IMR-90 (cell line): ENCODE data around the gene TMEM131L. TPM values are rescaled to one million over a fixed set of nuclear protein-coding genes. Genes with fewer than 3 reads are reported as not detected.

Experiments
- ATAC-seq: fragments of 200-7000 bp; cut with Tn5 transposase; 2 replicates; pipeline ENCODE4 v1.9.1; 2020; ENCODE audit warnings: low read depth, mild to moderate bottlenecking, moderate library complexity
- BruUV-seq: library from RNA; stranded (reverse); fragments of 400-500 nt; replicated peaks from 2 replicates; lab custom pipeline; 2021; lab: Mats Ljungman, UMichigan
- CTCF ChIA-PET: fragments of 300-600 bp; formaldehyde crosslinking; extraction: SDS; loops from one replicate; lab custom pipeline; 2021; ENCODE audit warnings: antibody characterized with exemption; lab: Yijun Ruan, JAX
- POLR2A ChIA-PET: fragments of 300-600 bp; sonication (Branson Sonifier 250); formaldehyde crosslinking; loops from one replicate; lab custom pipeline; 2022; ENCODE audit warnings: antibody characterized with exemption; ENCODE audit not compliant: unreplicated experiment; lab: Charles Lee
- DNase-seq: peaks from one replicate; pipeline ENCODE4 v3.0.0; 2013
- H2AFZ ChIP-seq: replicated peaks from 2 replicates; pipeline ENCODE3; 2013; ENCODE audit warnings: low read length, mild to moderate bottlenecking; ENCODE audit not compliant: poor library complexity
- H2AK5ac ChIP-seq: 2 replicates; pipeline ENCODE4 v1.6.1; 2013; ENCODE audit warnings: low read depth, low read length, inconsistent platforms
- H2AK9ac ChIP-seq: replicated peaks from 2 replicates; pipeline ENCODE3; 2013; ENCODE audit warnings: mild to moderate bottlenecking, low read depth, low read length, moderate library complexity; ENCODE audit not compliant: poor library complexity
- H2BK120ac ChIP-seq: 2 replicates; pipeline ENCODE4 v1.6.1; 2013; ENCODE audit warnings: low read depth, low read length, inconsistent platforms
- H2BK15ac ChIP-seq: 3 replicates; pipeline ENCODE4 v1.6.1; 2013; ENCODE audit warnings: low read depth, low read length, inconsistent platforms
- H2BK20ac ChIP-seq: 2 replicates; pipeline ENCODE4 v1.6.1; 2013; ENCODE audit warnings: low read depth, mild to moderate bottlenecking, inconsistent platforms, low read length, moderate library complexity
- H2BK5ac ChIP-seq: 2 replicates; pipeline ENCODE4 v1.6.1; 2013; ENCODE audit warnings: mild to moderate bottlenecking, low read depth, low read length, inconsistent platforms; ENCODE audit not compliant: poor library complexity, severe bottlenecking
- H3K14ac ChIP-seq: replicated peaks from 2 replicates; pipeline ENCODE4 v1.6.1; 2013; ENCODE audit warnings: low read depth, low read length, inconsistent platforms
- H3K18ac ChIP-seq: 2 replicates; pipeline ENCODE4 v1.6.1; 2013; ENCODE audit warnings: low read depth, low read length, control low read depth
- H3K23ac ChIP-seq: 2 replicates; pipeline ENCODE4 v1.6.1; 2013; ENCODE audit warnings: low read depth, low read length, inconsistent platforms
- H3K27ac ChIP-seq: 2 replicates; pipeline ENCODE4 v1.5.1; 2013; ENCODE audit warnings: mild to moderate bottlenecking, control low read depth, low read length; ENCODE audit not compliant: insufficient read depth
- H3K27me3 ChIP-seq: 2 replicates; pipeline ENCODE4 v1.6.1; 2013; ENCODE audit warnings: low read length; ENCODE audit not compliant: control insufficient read depth, insufficient read depth
- H3K36me3 ChIP-seq: 2 replicates; pipeline ENCODE4 v1.6.1; 2013; ENCODE audit warnings: low read length, mixed read lengths; ENCODE audit not compliant: control insufficient read depth, insufficient read depth
- H3K4ac ChIP-seq: 2 replicates; pipeline ENCODE4 v1.6.1; 2013; ENCODE audit warnings: low read depth, low read length, inconsistent platforms
- H3K4me1 ChIP-seq: 2 replicates; pipeline ENCODE4 v1.6.1; 2013; ENCODE audit warnings: low read length, mixed read lengths; ENCODE audit not compliant: control insufficient read depth, insufficient read depth
- H3K4me2 ChIP-seq: 2 replicates; pipeline ENCODE4 v1.6.1; 2013; ENCODE audit warnings: low read depth, mild to moderate bottlenecking, control low read depth, low read length, moderate library complexity
- H3K4me3 ChIP-seq: 2 replicates; pipeline ENCODE4 v1.5.1; 2013; ENCODE audit warnings: low read depth, mild to moderate bottlenecking, control low read depth, low read length, moderate library complexity; ENCODE audit not compliant: insufficient read depth
- H3K56ac ChIP-seq: 2 replicates; pipeline ENCODE4 v1.6.1; 2013; ENCODE audit warnings: low read length, inconsistent platforms; ENCODE audit not compliant: insufficient read depth; ENCODE audit errors: extremely low read depth
- H3K79me1 ChIP-seq, 2 experiments: 2 replicates each; pipeline ENCODE4 v1.6.1; 2013; ENCODE audit warnings: low read length in 2 of 2, inconsistent platforms in 1 of 2, low read depth in 1 of 2
- H3K9ac ChIP-seq: 2 replicates; pipeline ENCODE4 v1.6.1; 2013; ENCODE audit warnings: low read depth, low read length, control low read depth
- H3K9me1 ChIP-seq: 2 replicates; pipeline ENCODE4 v1.6.1; 2013; ENCODE audit warnings: low read length, inconsistent platforms; ENCODE audit not compliant: insufficient read depth
- H3K9me3 ChIP-seq: 2 replicates; pipeline ENCODE4 v1.6.1; 2013; ENCODE audit warnings: low read length; ENCODE audit not compliant: control insufficient read depth, insufficient read depth
- H4K20me1 ChIP-seq: 2 replicates; pipeline ENCODE4 v1.6.1; 2013; ENCODE audit warnings: low read length, inconsistent platforms; ENCODE audit not compliant: insufficient read depth
- H4K5ac ChIP-seq: 2 replicates; pipeline ENCODE4 v1.6.1; 2013; ENCODE audit warnings: mild to moderate bottlenecking, low read depth, low read length, control low read depth
- H4K8ac ChIP-seq, 2 experiments: 2 replicates each; pipeline ENCODE4 v1.6.1; 2013; ENCODE audit warnings: low read depth in 2 of 2, low read length in 2 of 2, control low read depth in 1 of 2, inconsistent platforms in 1 of 2
- H4K91ac ChIP-seq: 2 replicates; pipeline ENCODE4 v1.6.1; 2013; ENCODE audit warnings: low read depth, low read length, inconsistent platforms; ENCODE audit not compliant: insufficient read depth
- CEBPB ChIP-seq: IDR thresholded peaks from 2 replicates; pipeline ENCODE4 v1.6.1; 2012; ENCODE audit warnings: low read depth, low read length, improper control_type of control experiment
- CHD1 ChIP-seq: IDR thresholded peaks from 2 replicates; pipeline ENCODE4 v1.6.1; 2012; ENCODE audit warnings: low read depth, low read length, improper control_type of control experiment
- FOS ChIP-seq: fragments of 150-350 bp; IDR thresholded peaks from 2 replicates; pipeline ENCODE4 v1.6.1; 2016; ENCODE audit warnings: low read depth, low read length
- MAFK ChIP-seq: IDR thresholded peaks from 2 replicates; pipeline ENCODE4 v1.6.1; 2012; ENCODE audit warnings: low read depth, low read length, improper control_type of control experiment
- MAZ ChIP-seq: IDR thresholded peaks from 2 replicates; pipeline ENCODE4 v1.6.1; 2012; ENCODE audit warnings: low read depth, mild to moderate bottlenecking, low read length, improper control_type of control experiment, moderate library complexity, borderline replicate concordance
- NFE2L2 ChIP-seq: fragments of 150-350 bp; IDR thresholded peaks from 2 replicates; pipeline ENCODE4 v1.6.1; 2016; ENCODE audit warnings: low read depth, mild to moderate bottlenecking, low read length
- RAD21 ChIP-seq: IDR thresholded peaks from 2 replicates; pipeline ENCODE4 v1.6.1; 2012; ENCODE audit warnings: low read length, improper control_type of control experiment
- RFX5 ChIP-seq: IDR thresholded peaks from 2 replicates; pipeline ENCODE4 v1.8.0; 2012; ENCODE audit warnings: low read depth, mild to moderate bottlenecking, low read length, moderate library complexity
- dilution Hi-C: fragments of 300-500 bp; cut with HindIII; formaldehyde crosslinking; loops from one replicate; pipeline ENCODE4 v1.14.3; 2018; ENCODE audit warnings: low sequenced_read_pairs; ENCODE audit not compliant: unreplicated experiment
- in situ Hi-C: fragments of 300-500 bp; cut with MboI; formaldehyde crosslinking; loops from 3 replicates; pipeline ENCODE4 v1.14.3; 2019; ENCODE audit warnings: low sequenced_read_pairs, inconsistent platforms, mixed read lengths
- intact Hi-C: fragments of 100-400 bp; cut with micrococcal nuclease; formaldehyde crosslinking; loops from 2 replicates; pipeline ENCODE4 v1.10.0; 2022
- polyA plus RNA-seq, 3 experiments: library from polyadenylated mRNA; depleted of rRNA; stranded (reverse); fragments of >200 nt; gene quantifications; 2 replicates each; pipeline ENCODE4 v1.2.3, GENCODE V29; 2012; ENCODE audit warnings: low replicate concordance in 1 of 3
- total RNA-seq: library from RNA; depleted of rRNA; stranded (reverse); fragments of >200 nt; gene quantifications from 2 replicates; pipeline ENCODE4 v1.2.3, GENCODE V29; 2012
- TF ChIP-seq, protein P1 (sequence below): fragments of 150-350 bp; IDR thresholded peaks from 2 replicates; pipeline ENCODE4 v1.6.1; 2016; ENCODE audit warnings: low read depth, mild to moderate bottlenecking, low read length, moderate library complexity, borderline replicate concordance

The TMEM131L gene
- total and polyA plus RNA-seq, 2 of the 4 experiments (the other 2 are of a cell fraction), result 8.4 to 23.8 TPM

- Histone ChIP-seq H3K4me1 (peaks cover 7% of the 10 kb centered on the region), H3K18ac (no peak overlapping the region), H3K56ac (no peak overlapping the region), H4K91ac (no peak overlapping the region), H3K23ac (no peak overlapping the region), H3K27me3 (no peaks in the 10 kb centered on the region), H2BK15ac (no peak overlapping the region), H3K4me2 (no peak overlapping the region), H3K79me1 (peaks cover 4 to 5% of the 10 kb centered on the region in 2 experiments; a peak in 3 of 4 replicates), H2AFZ (no peak overlapping the region), H4K20me1 (no peaks in the 10 kb centered on the region; the same call in 1 of the 2 replicates), H4K5ac (no peak overlapping the region), H3K4ac (no peak overlapping the region), H3K9ac (no peak overlapping the region), H3K14ac (no peak overlapping the region), H3K9me3 (no peaks in the 10 kb centered on the region), H2AK5ac (no peak overlapping the region), H3K4me3 (no peak overlapping the region), H3K36me3 (peaks cover 3% of the 10 kb centered on the region; the same call in 1 of the 2 replicates), H4K8ac (no peak overlapping the region), H2BK120ac (no peak overlapping the region), H3K9me1 (peaks cover 5% of the 10 kb centered on the region; the same call in 1 of the 2 replicates), H3K27ac (no peak overlapping the region), H2AK9ac (no peak overlapping the region), H2BK5ac (no peak overlapping the region), H2BK20ac (no peak overlapping the region)
- ChIA-PET CTCF (interaction anchor here (1.2 kb wide), 1 partner anchor 13 kb away, joined by 3 read pairs; no protein-coding TSS in a partner anchor), POLR2A (no interaction called here)
- TF ChIP-seq, protein P1, sequence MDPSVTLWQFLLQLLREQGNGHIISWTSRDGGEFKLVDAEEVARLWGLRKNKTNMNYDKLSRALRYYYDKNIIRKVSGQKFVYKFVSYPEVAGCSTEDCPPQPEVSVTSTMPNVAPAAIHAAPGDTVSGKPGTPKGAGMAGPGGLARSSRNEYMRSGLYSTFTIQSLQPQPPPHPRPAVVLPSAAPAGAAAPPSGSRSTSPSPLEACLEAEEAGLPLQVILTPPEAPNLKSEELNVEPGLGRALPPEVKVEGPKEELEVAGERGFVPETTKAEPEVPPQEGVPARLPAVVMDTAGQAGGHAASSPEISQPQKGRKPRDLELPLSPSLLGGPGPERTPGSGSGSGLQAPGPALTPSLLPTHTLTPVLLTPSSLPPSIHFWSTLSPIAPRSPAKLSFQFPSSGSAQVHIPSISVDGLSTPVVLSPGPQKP, result no peak
- TF ChIP-seq CEBPB, result no peak
- no peak for TF ChIP-seq RFX5
- no peak for TF ChIP-seq MAFK
- TF ChIP-seq NFE2L2, result no peak
- TF ChIP-seq CHD1, result no peak
- TF ChIP-seq MAZ, result no peak
- TF ChIP-seq RAD21, result no peak
- no peak for TF ChIP-seq FOS
- DNase-seq, result peak; percentile 19
- no TSS peak for BruUV-seq
- in situ Hi-C loops (no loop called here), dilution Hi-C loops (no loop called here), intact Hi-C loops (no loop called here)
- ATAC-seq, result no peak
Measured at GRCh38 chr4:153553819-153554170, 87.6 kb downstream of the TMEM131L start.
